OCI-M1 (cell line): ENCODE data around the gene TNFAIP8.

ENCODE experiments used
- DNase-seq: peaks from one replicate; lab custom pipeline; 2025; lab: John Stamatoyannopoulos, UW

TNFAIP8 gene

GRCh38 chr5:119347991-119348390, 7.8 kb upstream of the TNFAIP8 start:
- DNase-seq = no peak

GRCh38 chr5:119353213-119353612, 2.6 kb upstream of the TNFAIP8 start:
- no peak for DNase-seq

GRCh38 chr5:119353686-119354366, 2.0 kb upstream of the TNFAIP8 start:
- DNase-seq = no peak

- no peak for DNase-seq
These were observed 1.1 kb upstream of the TNFAIP8 start for GRCh38 chr5:119354537-119355243.

GRCh38 chr5:119355244-119355638, 578 bp upstream of the TNFAIP8 start:
- no peak for DNase-seq

GRCh38 chr5:119356612-119357188, 881 bp downstream of the TNFAIP8 start:
- DNase-seq = no peak

- DNase-seq = no peak
These were observed 1.5 kb downstream of the TNFAIP8 start for GRCh38 chr5:119357270-119357669.

- DNase-seq = no peak
These were observed 2.1 kb downstream of the TNFAIP8 start for GRCh38 chr5:119357808-119358529.

- DNase-seq = no peak
These were observed 2.7 kb downstream of the TNFAIP8 start for GRCh38 chr5:119358530-119358900.

- no peak for DNase-seq
These were observed 3.2 kb downstream of the TNFAIP8 start for GRCh38 chr5:119358901-119359603.

GRCh38 chr5:119359737-119360413, 4.1 kb downstream of the TNFAIP8 start:
- DNase-seq = no peak

- DNase-seq = no peak
These were observed 5.2 kb downstream of the TNFAIP8 start for GRCh38 chr5:119360905-119361593.

GRCh38 chr5:119361594-119362125, 5.8 kb downstream of the TNFAIP8 start:
- DNase-seq = no peak

GRCh38 chr5:119362714-119363113, 6.9 kb downstream of the TNFAIP8 start:
- no peak for DNase-seq

GRCh38 chr5:119363271-119363670, 7.5 kb downstream of the TNFAIP8 start:
- no peak for DNase-seq

- no peak for DNase-seq
These were observed 8.1 kb downstream of the TNFAIP8 start for GRCh38 chr5:119363936-119364335.

- DNase-seq = peak; percentile 0
These were observed 10.2 kb downstream of the TNFAIP8 start for GRCh38 chr5:119365847-119366539.

GRCh38 chr5:119366540-119366881, 10.7 kb downstream of the TNFAIP8 start:
- no peak for DNase-seq

GRCh38 chr5:119367502-119368237, 11.9 kb downstream of the TNFAIP8 start:
- DNase-seq = no peak
